Anterior cingulate cortex (tissue), 58 donors: Measurements from ENCODE around the gene SNRPB.
"Not testable (repeated sequence)": the region's sequence is repeated elsewhere in the genome, so short reads cannot be mapped to it uniquely, and the experiment has no call there.

Experiments
- DNase-seq, 58 donors: peaks; one replicate each; lab custom pipeline; 2025; lab: John Stamatoyannopoulos, UW

Gene SNRPB

DNA sequence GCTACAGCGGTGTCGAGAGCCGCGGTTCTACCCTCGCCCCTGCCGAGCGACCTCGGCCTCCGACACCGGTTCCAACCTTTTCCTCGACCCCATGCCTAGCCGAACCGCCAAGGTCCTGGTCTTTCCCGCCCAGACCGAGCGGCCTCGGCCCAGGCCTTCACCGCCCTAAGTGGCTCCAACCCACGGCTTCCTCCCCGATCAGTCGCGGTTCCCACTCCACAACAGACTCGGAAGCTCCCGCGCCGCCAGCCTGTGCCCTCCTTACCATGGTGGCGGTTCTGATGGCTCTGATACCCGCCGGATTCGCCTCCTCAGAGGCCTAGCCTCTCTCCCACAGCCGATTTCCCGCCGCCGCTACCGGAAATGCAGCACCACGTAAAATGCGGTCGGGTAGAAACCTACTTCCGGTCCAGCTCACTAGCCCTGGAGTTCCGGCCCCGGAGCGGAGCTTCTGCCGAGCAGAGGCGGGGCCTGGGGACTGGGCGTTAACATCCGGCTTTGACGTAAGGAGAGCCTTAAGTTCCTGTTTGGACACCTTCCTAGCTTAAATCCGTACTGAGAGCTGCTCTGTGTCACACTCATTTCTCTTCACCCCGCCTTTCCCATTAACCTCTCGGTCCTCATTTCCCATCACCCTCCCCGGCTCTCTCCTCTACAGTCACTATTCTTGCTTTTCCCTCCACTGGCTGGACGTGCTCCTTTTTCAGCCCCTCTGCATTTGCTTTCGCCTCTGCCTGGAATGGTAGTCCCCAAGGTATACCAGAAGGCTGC lies at the start of gene SNRPB:
TSS of gene SNRPB (minus strand) at position 367 of the 771 bp plus-strand sequence. CDS start at position 268, 99 bp downstream.
- peak; percentile 81 to 99 (median 97) for DNase-seq

GRCh38 chr20:2519115-2519809 lies 48.7 kb upstream of the SNRPB start:
- no peak for DNase-seq

- DNase-seq = no peak
Measured at GRCh38 chr20:2518558-2518957, 48.0 kb upstream of the SNRPB start.

- no peak for DNase-seq
Measured at GRCh38 chr20:2518096-2518495, 47.5 kb upstream of the SNRPB start.

DNA sequence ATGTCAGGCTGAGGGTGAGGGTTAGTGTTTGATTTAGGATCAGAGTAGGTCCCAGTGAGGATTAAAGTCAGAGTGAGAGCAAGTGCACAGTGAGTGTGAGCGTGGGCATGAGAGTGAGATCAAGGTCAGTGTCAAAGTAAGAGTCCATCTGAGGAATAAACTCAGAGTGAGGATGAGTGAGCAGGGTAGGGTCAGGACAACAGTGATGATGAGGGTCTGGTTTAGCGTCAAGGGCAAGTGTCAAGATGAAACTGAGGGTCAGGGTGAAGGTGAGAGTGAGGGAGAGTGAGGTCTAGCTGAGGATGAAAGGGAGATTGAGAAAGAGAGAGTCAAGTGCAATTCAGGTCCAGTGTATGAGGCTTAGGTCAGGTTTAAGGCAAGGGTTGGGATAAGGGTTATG lies 45.8 kb upstream of the SNRPB start:
- no peak for DNase-seq

- no peak for DNase-seq
Measured at GRCh38 chr20:2515203-2515602, 44.6 kb upstream of the SNRPB start.

DNA sequence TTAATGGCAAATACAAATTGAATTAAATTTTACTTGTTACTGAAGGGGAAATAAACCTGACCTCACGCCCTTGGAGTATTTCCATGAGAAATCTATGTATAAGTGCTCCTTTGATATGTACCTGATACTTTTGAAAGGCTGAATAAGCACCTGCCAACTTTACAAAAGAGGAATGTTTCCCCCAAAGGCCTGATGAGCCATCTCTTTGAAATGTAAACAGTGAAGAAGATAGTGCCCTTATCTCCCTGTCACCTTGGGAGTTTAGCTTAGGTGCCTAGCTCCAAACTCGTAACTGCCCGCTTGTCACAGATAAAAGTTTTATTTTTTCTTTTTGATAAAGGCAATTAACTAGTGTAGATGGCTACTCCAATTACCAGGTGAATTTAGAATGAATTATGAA lies 39.2 kb upstream of the SNRPB start:
- DNase-seq = no peak

- DNase-seq = no peak
Measured at GRCh38 chr20:2509468-2509781, 38.8 kb upstream of the SNRPB start.

DNA sequence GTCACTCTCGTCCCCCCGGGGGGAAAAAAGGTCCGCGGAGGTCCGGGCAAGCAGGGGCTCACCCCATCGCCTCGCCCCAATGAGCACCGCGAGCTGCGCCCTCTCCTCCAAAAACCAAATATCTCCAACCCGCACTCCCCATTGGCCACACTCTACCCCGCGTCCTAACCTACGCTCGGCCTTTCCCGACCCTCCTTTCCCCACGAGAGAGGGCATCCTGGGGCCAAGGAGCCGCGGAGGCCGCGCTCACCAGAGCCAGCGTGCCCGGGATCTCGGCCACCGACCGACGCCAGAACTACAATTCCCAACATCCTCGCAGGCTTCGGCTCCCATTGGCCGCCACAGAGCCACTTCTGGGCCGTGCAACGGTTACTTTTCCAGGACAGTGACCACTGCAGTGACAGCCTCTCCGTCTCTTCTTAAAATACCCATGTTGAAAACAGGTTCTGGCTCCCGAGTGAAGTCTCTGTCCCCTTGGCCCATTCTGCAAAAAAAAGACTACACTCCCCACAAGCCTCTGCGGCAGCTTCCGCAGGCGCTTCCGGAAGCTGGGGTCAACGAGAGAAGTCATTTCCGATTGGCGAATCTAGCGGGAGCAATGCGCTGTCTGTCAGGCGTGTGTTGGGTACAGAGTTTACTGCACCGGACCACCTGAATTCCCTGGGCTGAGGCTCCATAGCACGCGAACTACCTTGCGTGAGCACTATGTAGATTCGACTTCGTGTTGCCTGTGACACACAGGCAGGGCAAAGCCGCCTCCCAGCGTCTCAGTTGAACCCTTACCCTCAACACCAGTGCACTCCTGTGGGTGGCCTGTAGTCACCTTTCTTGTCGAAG lies 38.3 kb upstream of the SNRPB start, which contains the start of gene ZNF343:
TSS of gene ZNF343 (minus strand) at position 285 of the 837 bp plus-strand sequence. CDS start 15,020 bp downstream, outside the sequence.
- peak; percentile 16 to 94 (median 83) for DNase-seq

GRCh38 chr20:2507875-2508630 lies 37.5 kb upstream of the SNRPB start:
- peak in 2 of 58 donors; percentile 6 to 22 for DNase-seq

- DNase-seq = no peak
Measured at GRCh38 chr20:2507464-2507863, 36.9 kb upstream of the SNRPB start.

GRCh38 chr20:2506426-2506825 lies 35.8 kb upstream of the SNRPB start:
- DNase-seq = not testable (repeated sequence)

- not testable (repeated sequence) for DNase-seq
Measured at GRCh38 chr20:2504803-2505202, 34.2 kb upstream of the SNRPB start.

DNA sequence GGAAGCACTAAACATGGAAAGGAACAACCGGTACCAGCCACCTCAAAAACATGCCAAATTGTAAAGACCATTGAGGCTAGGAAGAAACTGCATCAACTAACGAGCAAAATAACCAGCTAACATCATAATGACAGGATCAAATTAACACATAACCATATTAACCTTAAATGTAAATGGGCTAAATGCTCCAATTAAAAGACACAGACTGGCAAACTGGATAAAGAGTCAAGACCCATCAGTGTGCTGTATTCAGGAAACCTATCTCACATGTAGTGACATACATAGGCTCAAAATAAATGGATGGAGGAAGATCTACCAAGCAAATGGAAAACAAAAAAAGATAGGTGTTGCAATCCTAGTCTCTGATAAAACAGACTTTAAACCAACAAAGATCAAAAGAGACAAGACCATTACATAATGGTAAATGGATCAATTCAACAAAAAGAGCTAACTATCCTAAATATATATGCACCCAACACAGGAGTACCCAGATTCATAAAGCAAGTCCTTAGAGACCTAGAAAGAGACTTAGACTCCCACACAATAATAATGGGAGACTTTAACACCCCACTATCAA lies 32.3 kb upstream of the SNRPB start:
- DNase-seq = not testable (repeated sequence)

DNA sequence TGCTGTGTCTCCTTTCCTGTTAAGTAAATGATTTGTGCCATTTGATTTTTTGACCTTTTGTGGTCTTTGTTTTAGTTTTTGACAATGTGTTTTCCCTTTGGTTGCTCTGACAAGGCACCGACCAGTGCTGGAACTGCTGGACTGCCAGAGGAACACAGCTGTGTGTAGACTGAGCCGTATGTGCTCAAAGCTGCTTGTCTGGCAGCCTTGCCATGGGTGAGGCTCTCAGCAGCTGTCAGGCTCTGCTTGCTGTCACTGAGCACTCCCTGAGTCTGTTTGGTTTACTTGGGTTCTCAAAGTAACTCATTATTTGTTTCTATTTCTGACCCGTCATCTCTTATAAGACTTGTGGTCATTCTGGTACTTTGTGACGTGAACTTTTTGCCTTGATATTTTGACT lies 15.1 kb upstream of the SNRPB start:
- peak in 5 of 58 donors; percentile 3 to 29 (median 5) for DNase-seq

- no peak for DNase-seq
Measured at GRCh38 chr20:2485080-2485479, 14.5 kb upstream of the SNRPB start.

- DNase-seq = peak in 28 of 58 donors; percentile 2 to 76 (median 33)
Measured at GRCh38 chr20:2483504-2483903, 12.9 kb upstream of the SNRPB start.

- no peak for DNase-seq
Measured at GRCh38 chr20:2480381-2480780, 9.8 kb upstream of the SNRPB start.

- DNase-seq = no peak
Measured at GRCh38 chr20:2476742-2477615, 6.4 kb upstream of the SNRPB start.
